Measurements from ENCODE around the gene PMFBP1.

DNA sequence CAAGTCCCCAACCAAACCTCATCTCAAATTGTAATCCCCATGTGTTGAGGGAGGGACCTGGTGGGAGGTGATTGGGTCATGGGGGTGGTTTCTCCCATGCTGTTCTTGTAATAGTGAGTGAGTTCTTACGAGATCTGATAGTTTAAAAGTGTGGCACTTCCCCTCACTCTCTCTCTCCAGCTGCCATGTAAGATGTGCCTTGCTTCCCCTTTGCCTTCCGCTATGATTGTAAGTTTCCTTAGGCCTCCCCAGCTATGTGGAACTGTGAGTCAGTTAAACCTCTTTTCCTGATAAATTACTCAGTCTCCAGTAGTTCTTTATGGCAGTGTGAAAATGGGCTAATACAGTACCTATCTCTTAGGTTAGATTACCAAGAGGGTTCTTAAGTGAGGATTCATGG, 5.8 kb downstream of the PMFBP1 start:
- TF ChIP-seq, protein P1, sequence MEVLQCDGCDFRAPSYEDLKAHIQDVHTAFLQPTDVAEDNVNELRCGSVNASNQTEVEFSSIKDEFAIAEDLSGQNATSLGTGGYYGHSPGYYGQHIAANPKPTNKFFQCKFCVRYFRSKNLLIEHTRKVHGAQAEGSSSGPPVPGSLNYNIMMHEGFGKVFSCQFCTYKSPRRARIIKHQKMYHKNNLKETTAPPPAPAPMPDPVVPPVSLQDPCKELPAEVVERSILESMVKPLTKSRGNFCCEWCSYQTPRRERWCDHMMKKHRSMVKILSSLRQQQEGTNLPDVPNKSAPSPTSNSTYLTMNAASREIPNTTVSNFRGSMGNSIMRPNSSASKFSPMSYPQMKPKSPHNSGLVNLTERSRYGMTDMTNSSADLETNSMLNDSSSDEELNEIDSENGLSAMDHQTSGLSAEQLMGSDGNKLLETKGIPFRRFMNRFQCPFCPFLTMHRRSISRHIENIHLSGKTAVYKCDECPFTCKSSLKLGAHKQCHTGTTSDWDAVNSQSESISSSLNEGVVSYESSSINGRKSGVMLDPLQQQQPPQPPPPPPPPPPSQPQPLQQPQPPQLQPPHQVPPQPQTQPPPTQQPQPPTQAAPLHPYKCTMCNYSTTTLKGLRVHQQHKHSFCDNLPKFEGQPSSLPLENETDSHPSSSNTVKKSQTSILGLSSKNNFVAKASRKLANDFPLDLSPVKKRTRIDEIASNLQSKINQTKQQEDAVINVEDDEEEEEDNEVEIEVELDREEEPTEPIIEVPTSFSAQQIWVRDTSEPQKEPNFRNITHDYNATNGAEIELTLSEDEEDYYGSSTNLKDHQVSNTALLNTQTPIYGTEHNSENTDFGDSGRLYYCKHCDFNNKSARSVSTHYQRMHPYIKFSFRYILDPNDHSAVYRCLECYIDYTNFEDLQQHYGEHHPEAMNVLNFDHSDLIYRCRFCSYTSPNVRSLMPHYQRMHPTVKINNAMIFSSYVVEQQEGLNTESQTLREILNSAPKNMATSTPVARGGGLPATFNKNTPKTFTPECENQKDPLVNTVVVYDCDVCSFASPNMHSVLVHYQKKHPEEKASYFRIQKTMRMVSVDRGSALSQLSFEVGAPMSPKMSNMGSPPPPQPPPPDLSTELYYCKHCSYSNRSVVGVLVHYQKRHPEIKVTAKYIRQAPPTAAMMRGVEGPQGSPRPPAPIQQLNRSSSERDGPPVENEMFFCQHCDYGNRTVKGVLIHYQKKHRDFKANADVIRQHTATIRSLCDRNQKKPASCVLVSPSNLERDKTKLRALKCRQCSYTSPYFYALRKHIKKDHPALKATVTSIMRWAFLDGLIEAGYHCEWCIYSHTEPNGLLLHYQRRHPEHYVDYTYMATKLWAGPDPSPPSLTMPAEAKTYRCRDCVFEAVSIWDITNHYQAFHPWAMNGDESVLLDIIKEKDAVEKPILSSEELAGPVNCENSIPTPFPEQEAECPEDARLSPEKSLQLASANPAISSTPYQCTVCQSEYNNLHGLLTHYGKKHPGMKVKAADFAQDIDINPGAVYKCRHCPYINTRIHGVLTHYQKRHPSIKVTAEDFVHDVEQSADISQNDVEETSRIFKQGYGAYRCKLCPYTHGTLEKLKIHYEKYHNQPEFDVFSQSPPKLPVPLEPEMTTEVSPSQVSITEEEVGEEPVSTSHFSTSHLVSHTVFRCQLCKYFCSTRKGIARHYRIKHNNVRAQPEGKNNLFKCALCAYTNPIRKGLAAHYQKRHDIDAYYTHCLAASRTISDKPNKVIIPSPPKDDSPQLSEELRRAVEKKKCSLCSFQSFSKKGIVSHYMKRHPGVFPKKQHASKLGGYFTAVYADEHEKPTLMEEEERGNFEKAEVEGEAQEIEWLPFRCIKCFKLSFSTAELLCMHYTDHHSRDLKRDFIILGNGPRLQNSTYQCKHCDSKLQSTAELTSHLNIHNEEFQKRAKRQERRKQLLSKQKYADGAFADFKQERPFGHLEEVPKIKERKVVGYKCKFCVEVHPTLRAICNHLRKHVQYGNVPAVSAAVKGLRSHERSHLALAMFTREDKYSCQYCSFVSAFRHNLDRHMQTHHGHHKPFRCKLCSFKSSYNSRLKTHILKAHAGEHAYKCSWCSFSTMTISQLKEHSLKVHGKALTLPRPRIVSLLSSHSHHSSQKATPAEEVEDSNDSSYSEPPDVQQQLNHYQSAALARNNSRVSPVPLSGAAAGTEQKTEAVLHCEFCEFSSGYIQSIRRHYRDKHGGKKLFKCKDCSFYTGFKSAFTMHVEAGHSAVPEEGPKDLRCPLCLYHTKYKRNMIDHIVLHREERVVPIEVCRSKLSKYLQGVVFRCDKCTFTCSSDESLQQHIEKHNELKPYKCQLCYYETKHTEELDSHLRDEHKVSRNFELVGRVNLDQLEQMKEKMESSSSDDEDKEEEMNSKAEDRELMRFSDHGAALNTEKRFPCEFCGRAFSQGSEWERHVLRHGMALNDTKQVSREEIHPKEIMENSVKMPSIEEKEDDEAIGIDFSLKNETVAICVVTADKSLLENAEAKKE (CRISPR knock-in tag; IDR thresholded peaks at IDR 0.05): no peak
- TF ChIP-seq, protein P2, sequence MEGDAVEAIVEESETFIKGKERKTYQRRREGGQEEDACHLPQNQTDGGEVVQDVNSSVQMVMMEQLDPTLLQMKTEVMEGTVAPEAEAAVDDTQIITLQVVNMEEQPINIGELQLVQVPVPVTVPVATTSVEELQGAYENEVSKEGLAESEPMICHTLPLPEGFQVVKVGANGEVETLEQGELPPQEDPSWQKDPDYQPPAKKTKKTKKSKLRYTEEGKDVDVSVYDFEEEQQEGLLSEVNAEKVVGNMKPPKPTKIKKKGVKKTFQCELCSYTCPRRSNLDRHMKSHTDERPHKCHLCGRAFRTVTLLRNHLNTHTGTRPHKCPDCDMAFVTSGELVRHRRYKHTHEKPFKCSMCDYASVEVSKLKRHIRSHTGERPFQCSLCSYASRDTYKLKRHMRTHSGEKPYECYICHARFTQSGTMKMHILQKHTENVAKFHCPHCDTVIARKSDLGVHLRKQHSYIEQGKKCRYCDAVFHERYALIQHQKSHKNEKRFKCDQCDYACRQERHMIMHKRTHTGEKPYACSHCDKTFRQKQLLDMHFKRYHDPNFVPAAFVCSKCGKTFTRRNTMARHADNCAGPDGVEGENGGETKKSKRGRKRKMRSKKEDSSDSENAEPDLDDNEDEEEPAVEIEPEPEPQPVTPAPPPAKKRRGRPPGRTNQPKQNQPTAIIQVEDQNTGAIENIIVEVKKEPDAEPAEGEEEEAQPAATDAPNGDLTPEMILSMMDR (conservative IDR thresholded peaks at IDR 0.05; ENCODE audit: low read depth in 2 of 2): no peak
- TF ChIP-seq POLR2AphosphoS5 (IDR thresholded peaks at IDR 0.05; ENCODE audit: low read depth) (no peak), EZH2 (IDR thresholded peaks at IDR 0.05; ENCODE audit: low read depth, unreplicated experiment) (no peak), EZH2phosphoT487 (IDR thresholded peaks at IDR 0.05; ENCODE audit: unreplicated experiment) (no peak), STAT1 (IDR thresholded peaks at IDR 0.05; ENCODE audit: unreplicated experiment) (no peak), CREB1 (CRISPR knock-in tag; IDR thresholded peaks at IDR 0.05; ENCODE audit: low read depth) (no peak), ZNF114 (CRISPR knock-in tag; IDR thresholded peaks at IDR 0.05) (no peak)
- TF ChIP-seq, protein P3, sequence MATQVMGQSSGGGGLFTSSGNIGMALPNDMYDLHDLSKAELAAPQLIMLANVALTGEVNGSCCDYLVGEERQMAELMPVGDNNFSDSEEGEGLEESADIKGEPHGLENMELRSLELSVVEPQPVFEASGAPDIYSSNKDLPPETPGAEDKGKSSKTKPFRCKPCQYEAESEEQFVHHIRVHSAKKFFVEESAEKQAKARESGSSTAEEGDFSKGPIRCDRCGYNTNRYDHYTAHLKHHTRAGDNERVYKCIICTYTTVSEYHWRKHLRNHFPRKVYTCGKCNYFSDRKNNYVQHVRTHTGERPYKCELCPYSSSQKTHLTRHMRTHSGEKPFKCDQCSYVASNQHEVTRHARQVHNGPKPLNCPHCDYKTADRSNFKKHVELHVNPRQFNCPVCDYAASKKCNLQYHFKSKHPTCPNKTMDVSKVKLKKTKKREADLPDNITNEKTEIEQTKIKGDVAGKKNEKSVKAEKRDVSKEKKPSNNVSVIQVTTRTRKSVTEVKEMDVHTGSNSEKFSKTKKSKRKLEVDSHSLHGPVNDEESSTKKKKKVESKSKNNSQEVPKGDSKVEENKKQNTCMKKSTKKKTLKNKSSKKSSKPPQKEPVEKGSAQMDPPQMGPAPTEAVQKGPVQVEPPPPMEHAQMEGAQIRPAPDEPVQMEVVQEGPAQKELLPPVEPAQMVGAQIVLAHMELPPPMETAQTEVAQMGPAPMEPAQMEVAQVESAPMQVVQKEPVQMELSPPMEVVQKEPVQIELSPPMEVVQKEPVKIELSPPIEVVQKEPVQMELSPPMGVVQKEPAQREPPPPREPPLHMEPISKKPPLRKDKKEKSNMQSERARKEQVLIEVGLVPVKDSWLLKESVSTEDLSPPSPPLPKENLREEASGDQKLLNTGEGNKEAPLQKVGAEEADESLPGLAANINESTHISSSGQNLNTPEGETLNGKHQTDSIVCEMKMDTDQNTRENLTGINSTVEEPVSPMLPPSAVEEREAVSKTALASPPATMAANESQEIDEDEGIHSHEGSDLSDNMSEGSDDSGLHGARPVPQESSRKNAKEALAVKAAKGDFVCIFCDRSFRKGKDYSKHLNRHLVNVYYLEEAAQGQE (IDR thresholded peaks at IDR 0.05; ENCODE audit: unreplicated experiment): no peak
- TF ChIP-seq, protein P4, sequence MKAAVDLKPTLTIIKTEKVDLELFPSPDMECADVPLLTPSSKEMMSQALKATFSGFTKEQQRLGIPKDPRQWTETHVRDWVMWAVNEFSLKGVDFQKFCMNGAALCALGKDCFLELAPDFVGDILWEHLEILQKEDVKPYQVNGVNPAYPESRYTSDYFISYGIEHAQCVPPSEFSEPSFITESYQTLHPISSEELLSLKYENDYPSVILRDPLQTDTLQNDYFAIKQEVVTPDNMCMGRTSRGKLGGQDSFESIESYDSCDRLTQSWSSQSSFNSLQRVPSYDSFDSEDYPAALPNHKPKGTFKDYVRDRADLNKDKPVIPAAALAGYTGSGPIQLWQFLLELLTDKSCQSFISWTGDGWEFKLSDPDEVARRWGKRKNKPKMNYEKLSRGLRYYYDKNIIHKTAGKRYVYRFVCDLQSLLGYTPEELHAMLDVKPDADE (IDR thresholded peaks at IDR 0.05): no peak
